T-helper 2 cell treated with Interferon-gamma antibody and Interleukin-4, amounts not matched to agents 5 μg/mL and 100 μg/mL, for 36 hours (primary cell): ENCODE data around the gene CLDN7.
A peak's percentile ranks its signal among the peaks of the same experiment; 100 is the strongest.

Experiments
- DNase-seq: peaks from one replicate; pipeline ENCODE4 v3.0.0; 2021; ENCODE audit warnings: low spot score
- H3K27ac Mint-ChIP-seq: one replicate; pipeline ENCODE4 v1.8.0; 2021; ENCODE audit warnings: mild to moderate bottlenecking, mixed read lengths
- H3K27me3 Mint-ChIP-seq: one replicate; pipeline ENCODE4 v1.8.0; 2021; ENCODE audit warnings: low read depth, mixed read lengths
- H3K36me3 Mint-ChIP-seq: one replicate; pipeline ENCODE4 v1.8.0; 2021; ENCODE audit warnings: low read depth, mixed read lengths
- H3K4me1 Mint-ChIP-seq: one replicate; pipeline ENCODE4 v1.8.0; 2021; ENCODE audit warnings: low read depth, mixed read lengths
- H3K4me3 Mint-ChIP-seq: one replicate; pipeline ENCODE4 v1.8.0; 2022; ENCODE audit warnings: mild to moderate bottlenecking, moderate library complexity, mixed read lengths
- H3K9me3 Mint-ChIP-seq: one replicate; pipeline ENCODE4 v1.8.0; 2021; ENCODE audit warnings: mixed read lengths

Gene CLDN7

GRCh38 chr17:7281074-7281952 is 19.0 kb upstream of the CLDN7 start, which contains the start of gene SLC2A4:
TSS of gene SLC2A4 (plus strand) at chr17:7281718. CDS start at chr17:7281935, 217 bp downstream.
- DNase-seq = peak; percentile 86
- peak within 1 kb of the TSS; percentile 76 for H3K4me3 Mint-ChIP-seq
- H3K36me3 Mint-ChIP-seq = no peaks in the 10 kb centered on the region
- no peaks in the 10 kb centered on the region for H3K9me3 Mint-ChIP-seq
- H3K4me1 Mint-ChIP-seq = peaks cover 12% of the 10 kb centered on the region
- H3K27me3 Mint-ChIP-seq = peaks cover 41% of the 10 kb centered on the region
- no peak within 1 kb of the TSS for H3K27ac Mint-ChIP-seq

GRCh38 chr17:7280519-7281073 is 18.3 kb upstream of the CLDN7 start:
- Mint-ChIP-seq H3K27ac (no peak overlapping the region), H3K36me3 (no peaks in the 10 kb centered on the region), H3K27me3 (peaks cover 40% of the 10 kb centered on the region), H3K4me1 (peaks cover 12% of the 10 kb centered on the region), H3K9me3 (no peaks in the 10 kb centered on the region), H3K4me3 (peak overlapping the region; percentile 76)
- DNase-seq = peak; percentile 70

GRCh38 chr17:7279448-7279847 is 17.2 kb upstream of the CLDN7 start:
- H3K36me3 Mint-ChIP-seq = no peaks in the 10 kb centered on the region
- DNase-seq = no peak
- H3K4me1 Mint-ChIP-seq = peaks cover 12% of the 10 kb centered on the region
- H3K9me3 Mint-ChIP-seq = no peaks in the 10 kb centered on the region
- peaks cover 40% of the 10 kb centered on the region for H3K27me3 Mint-ChIP-seq
- no peak overlapping the region for H3K27ac Mint-ChIP-seq
- no peak overlapping the region for H3K4me3 Mint-ChIP-seq

GRCh38 chr17:7266784-7267183 is 4.5 kb upstream of the CLDN7 start:
- Mint-ChIP-seq H3K9me3 (no peaks in the 10 kb centered on the region), H3K4me3 (no peak overlapping the region), H3K27me3 (peaks cover 40% of the 10 kb centered on the region), H3K4me1 (peaks cover 19% of the 10 kb centered on the region), H3K36me3 (no peaks in the 10 kb centered on the region), H3K27ac (no peak overlapping the region)
- DNase-seq = no peak

GRCh38 chr17:7263801-7264078 is 1.5 kb upstream of the CLDN7 start:
- peaks cover 20% of the 10 kb centered on the region for H3K4me1 Mint-ChIP-seq
- H3K4me3 Mint-ChIP-seq = peak overlapping the region; percentile 55
- H3K36me3 Mint-ChIP-seq = peaks cover 8% of the 10 kb centered on the region
- no peak overlapping the region for H3K27ac Mint-ChIP-seq
- no peaks in the 10 kb centered on the region for H3K9me3 Mint-ChIP-seq
- H3K27me3 Mint-ChIP-seq = peaks cover 33% of the 10 kb centered on the region
- DNase-seq = no peak

GRCh38 chr17:7262935-7263800 is 890 bp upstream of the CLDN7 start:
- Mint-ChIP-seq H3K27me3 (peaks cover 31% of the 10 kb centered on the region), H3K36me3 (peaks cover 12% of the 10 kb centered on the region), H3K4me1 (peaks cover 20% of the 10 kb centered on the region), H3K4me3 (peak overlapping the region; percentile 55), H3K9me3 (no peaks in the 10 kb centered on the region), H3K27ac (no peak overlapping the region)
- DNase-seq = no peak

GRCh38 chr17:7261379-7262191 is 693 bp downstream of the CLDN7 start:
- peaks cover 16% of the 10 kb centered on the region for H3K36me3 Mint-ChIP-seq
- H3K4me3 Mint-ChIP-seq = peak overlapping the region; percentile 45
- no peaks in the 10 kb centered on the region for H3K9me3 Mint-ChIP-seq
- no peak for DNase-seq
- no peak overlapping the region for H3K27ac Mint-ChIP-seq
- peaks cover 18% of the 10 kb centered on the region for H3K4me1 Mint-ChIP-seq
- H3K27me3 Mint-ChIP-seq = peaks cover 27% of the 10 kb centered on the region

- DNase-seq = no peak
Observed at GRCh38 chr17:7260651-7261378, 1.5 kb downstream of the CLDN7 start.

GRCh38 chr17:7260151-7260550 is 2.1 kb downstream of the CLDN7 start:
- Mint-ChIP-seq H3K27ac (no peak overlapping the region), H3K9me3 (no peaks in the 10 kb centered on the region), H3K27me3 (peaks cover 25% of the 10 kb centered on the region), H3K4me3 (no peak overlapping the region), H3K36me3 (peaks cover 22% of the 10 kb centered on the region), H3K4me1 (peaks cover 18% of the 10 kb centered on the region)
- no peak for DNase-seq

More at GRCh38 chr17:7260651-7261378, 1.5 kb downstream of the CLDN7 start:
- peaks cover 18% of the 10 kb centered on the region for H3K4me1 Mint-ChIP-seq
- peaks cover 25% of the 10 kb centered on the region for H3K27me3 Mint-ChIP-seq
- peak overlapping the region; percentile 38 for H3K4me3 Mint-ChIP-seq
- H3K36me3 Mint-ChIP-seq = peaks cover 22% of the 10 kb centered on the region
- H3K9me3 Mint-ChIP-seq = no peaks in the 10 kb centered on the region
- H3K27ac Mint-ChIP-seq = no peak overlapping the region

- H3K4me1 Mint-ChIP-seq = peaks cover 20% of the 10 kb centered on the region
- H3K9me3 Mint-ChIP-seq = no peaks in the 10 kb centered on the region
- peaks cover 27% of the 10 kb centered on the region for H3K36me3 Mint-ChIP-seq
- H3K27me3 Mint-ChIP-seq = peaks cover 25% of the 10 kb centered on the region
- no peak overlapping the region for H3K27ac Mint-ChIP-seq
- no peak overlapping the region for H3K4me3 Mint-ChIP-seq
- DNase-seq = no peak
Observed at GRCh38 chr17:7259555-7259889, 2.8 kb downstream of the CLDN7 start.

- H3K36me3 Mint-ChIP-seq = peaks cover 29% of the 10 kb centered on the region
- peaks cover 20% of the 10 kb centered on the region for H3K4me1 Mint-ChIP-seq
- H3K27ac Mint-ChIP-seq = peak overlapping the region; percentile 15
- H3K27me3 Mint-ChIP-seq = peaks cover 20% of the 10 kb centered on the region
- no peak overlapping the region for H3K4me3 Mint-ChIP-seq
- no peak for DNase-seq
- H3K9me3 Mint-ChIP-seq = no peaks in the 10 kb centered on the region
Observed at GRCh38 chr17:7258731-7259554, 3.3 kb downstream of the CLDN7 start.

- no peaks in the 10 kb centered on the region for H3K9me3 Mint-ChIP-seq
- no peak overlapping the region for H3K27ac Mint-ChIP-seq
- peaks cover 40% of the 10 kb centered on the region for H3K36me3 Mint-ChIP-seq
- peaks cover 3% of the 10 kb centered on the region for H3K27me3 Mint-ChIP-seq
- DNase-seq = no peak
- peaks cover 14% of the 10 kb centered on the region for H3K4me1 Mint-ChIP-seq
- no peak overlapping the region for H3K4me3 Mint-ChIP-seq
Observed at GRCh38 chr17:7256766-7257456, 5.4 kb downstream of the CLDN7 start.
